SHP77 treated with DMSO at 0.1 percent for 48 hours (cell line): ENCODE data around the gene SLC44A5.
"Not testable (repeated sequence)": the region's sequence is repeated elsewhere in the genome, so short reads cannot be mapped to it uniquely, and the experiment has no call there.

ENCODE experiments used
- DNase-seq: peaks from one replicate; lab custom pipeline; 2025; lab: John Stamatoyannopoulos, UW

SLC44A5 gene

DNA sequence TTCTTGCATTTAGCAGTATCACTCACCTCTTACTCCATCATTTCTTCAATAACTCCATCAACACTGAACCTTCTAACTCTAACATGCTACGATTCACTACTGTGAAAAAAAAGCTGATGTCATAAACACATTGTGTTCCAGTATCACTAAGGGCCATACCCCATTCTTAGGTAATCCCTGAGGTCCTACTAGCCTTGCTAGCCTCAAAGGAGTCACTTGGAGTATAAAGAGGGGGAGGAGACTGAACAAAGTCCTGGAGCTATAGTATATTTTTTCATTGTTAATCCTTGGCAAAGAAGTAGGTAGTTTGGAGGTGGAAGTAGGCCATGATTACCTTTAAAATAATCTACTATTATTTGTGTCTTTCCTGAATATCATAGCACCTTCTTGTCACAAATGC is at the start of gene SLC44A5:
SLC44A5 (minus strand) TSS at position 101 of the 400 bp plus-strand sequence. CDS start 69,667 bp downstream, outside the sequence.
- DNase-seq, result no peak

DNA sequence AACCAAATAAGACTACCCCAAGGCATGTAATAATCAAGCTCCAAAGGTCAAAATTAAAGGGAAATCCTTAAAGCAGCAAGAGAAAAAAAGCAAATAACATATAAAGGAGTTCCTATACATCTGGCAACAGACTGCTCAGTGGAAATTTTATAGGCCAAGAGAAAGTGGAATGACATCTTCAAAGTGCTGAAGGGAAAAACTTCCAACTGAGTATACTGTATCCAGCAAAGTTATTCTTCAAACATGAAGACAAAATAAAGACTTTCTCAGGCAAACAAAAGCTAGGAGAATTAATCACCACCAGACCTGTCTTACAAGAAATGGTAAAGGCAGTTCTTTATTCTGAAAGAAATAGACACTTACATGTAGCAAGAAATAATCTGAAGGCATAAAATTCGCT is 45.0 kb upstream of the SLC44A5 start:
- DNase-seq, result no peak

DNA sequence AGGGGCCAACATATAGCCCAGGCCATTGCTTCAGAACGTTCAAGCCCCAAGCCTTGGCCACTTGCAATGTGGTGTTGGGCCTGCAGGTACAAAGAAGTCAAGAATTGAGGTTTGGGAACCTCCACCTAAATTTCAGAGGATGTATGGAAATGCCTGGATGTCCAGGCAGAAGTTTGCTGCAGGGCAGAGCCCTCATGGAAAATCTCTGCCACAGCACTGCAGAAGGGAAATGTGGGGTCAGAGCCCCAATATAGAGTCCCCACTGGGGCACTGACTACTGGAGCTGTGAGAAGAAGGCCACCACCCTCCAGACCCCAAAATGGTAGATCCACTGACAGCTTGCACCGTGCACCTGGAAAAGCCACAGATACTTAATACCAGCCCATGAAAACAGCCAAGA is 36.3 kb upstream of the SLC44A5 start:
- not testable (repeated sequence) for DNase-seq

DNA sequence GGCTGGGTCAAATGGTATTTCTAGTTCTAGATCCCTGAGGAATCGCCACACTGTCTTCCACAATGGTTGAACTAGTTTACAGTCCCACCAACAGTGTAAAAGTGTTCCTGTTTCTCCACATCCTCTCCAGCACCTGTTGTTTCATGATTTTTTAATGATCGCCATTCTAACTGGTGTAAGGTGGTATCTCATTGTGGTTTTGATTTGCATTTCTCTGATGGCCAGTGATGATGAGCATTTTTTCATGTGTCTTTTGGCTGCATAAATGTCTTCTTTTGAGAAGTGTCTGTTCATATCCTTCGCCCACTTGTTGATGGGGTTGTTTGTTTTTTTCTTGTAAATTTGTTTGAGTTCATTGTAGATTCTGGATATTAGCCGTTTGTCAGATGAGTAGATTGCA is 34.2 kb upstream of the SLC44A5 start:
- not testable (repeated sequence) for DNase-seq

DNA sequence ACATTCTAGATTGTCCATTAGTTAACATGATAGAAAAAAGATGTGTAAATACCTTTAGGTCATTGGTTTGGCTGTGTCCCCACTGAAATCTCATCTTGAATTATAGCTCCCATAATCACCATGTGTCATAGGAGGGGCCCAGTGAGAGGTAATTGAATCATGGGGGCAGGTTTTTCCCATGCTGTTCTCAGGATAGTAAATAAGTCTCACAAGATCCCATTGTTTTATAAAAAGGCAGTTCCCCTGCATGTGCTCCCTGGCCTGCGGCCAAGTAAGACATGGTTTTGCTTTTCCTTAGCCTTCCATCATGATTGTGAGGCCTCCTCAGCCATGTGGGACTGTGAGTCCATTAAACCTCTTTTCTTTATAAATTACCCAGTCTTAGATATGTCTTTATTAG is 32.5 kb upstream of the SLC44A5 start:
- DNase-seq, result no peak

DNA sequence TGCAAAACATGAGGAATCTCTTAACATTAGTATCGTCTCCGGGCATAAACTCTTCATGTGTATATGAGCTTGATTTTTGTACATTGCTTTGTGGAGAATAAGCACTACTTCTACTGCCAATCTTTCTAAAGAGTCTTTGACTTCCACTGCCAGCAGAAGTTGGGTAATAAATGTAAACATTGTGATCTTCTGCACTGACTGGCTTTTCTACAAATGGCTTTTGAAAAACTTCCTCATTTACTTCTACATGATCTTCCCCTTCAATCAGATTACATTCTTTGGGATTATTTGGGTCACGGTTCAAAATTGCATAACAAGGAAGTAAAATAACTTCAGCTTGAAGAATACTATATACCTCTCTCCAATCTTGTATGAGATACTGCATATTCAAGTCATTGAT is 30.4 kb upstream of the SLC44A5 start:
- DNase-seq, result no peak

DNA sequence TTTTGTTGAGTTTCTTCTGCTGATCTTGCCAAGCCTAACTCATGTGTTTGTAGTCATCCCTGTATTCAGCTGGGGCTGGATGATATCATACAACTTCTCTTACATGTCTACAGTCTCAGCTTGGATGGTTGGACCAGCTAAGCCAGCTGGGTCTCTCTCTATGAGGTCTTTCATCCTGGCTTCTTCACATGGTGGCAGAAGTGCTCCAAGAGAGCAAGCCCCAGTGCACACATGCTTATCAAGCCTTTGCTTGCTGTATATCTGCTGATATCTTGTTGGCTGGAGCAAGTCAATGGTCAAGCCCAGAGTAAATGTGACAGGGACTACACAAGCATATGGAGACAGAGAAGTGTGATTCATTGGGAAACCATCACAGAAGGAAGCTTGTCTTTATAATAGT is 29.2 kb upstream of the SLC44A5 start:
- DNase-seq, result no peak

DNA sequence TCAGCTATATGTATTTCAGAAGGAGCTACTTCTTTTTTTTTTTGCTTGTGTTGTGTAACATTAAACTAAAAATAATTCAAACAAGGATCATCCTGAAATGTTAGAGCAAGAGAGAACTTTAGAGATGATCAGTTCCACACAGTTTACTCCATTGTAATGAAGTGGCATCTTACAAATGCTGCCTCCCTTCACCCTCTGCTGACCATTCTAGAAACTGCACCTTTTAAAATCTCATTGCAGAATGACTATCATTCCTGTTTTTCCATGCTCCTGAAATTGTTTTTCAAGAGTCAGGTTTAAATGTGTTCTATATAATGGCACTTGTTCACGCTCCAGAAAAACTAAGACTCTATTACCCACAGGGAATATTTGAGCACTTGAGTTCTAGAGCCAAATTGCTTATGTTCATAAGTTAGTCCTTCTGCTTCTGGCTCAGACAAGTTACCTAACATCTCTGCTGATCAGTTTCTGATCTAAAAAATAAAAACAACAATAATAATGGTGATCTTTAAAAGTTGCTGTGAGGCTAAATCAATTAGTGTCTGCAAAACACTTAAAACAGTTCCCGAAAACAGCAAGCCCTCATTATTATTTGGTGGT is 21.5 kb upstream of the SLC44A5 start:
- peak; percentile 8 for DNase-seq

DNA sequence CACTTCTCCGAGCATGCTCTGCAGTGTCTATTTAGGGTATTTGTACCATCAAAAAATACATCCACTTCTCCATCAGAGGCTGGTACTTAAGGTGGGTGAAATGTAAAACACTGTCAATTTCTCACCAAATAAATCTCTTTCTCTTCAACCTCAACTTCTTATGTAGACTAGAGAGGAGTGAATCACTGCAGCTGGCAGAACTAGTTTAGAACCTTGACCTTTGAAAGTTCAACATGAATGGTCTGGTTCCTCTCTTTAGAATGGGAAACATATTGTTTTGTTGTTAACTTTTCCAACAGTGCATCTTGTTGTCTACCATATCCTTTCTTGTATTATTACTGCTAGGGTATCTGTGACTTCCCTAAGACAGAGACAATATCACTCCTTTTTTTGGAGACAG is 20.1 kb upstream of the SLC44A5 start:
- DNase-seq, result no peak

DNA sequence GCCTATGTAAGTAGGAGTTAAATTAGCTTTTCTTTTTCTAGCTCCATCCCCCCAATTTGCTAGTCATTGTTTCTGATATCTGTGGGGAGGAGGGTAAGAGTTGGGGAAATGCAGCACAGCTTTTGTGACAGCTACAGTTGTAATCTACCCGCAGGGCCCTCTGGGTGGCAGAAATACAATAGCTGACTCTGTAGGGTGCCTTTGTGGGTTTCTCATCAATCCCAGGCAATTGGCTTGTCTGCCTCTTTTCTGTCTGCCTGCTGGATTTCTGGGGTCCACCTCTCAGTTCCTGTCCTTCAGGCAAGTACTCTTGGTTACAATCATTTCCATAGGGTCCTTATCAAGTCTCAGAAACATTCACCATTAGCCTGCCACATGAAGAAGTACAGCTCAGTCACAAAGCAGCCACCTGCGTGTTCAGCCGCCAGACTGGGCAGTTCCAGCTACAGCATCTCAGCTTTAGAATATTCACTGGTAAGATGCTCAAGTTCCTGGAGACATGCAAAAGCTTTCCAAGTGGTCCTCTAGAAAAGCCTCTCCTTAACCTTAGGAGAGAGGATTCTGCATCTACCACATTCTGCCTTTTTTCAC is 19.2 kb upstream of the SLC44A5 start:
- DNase-seq, result no peak

DNA sequence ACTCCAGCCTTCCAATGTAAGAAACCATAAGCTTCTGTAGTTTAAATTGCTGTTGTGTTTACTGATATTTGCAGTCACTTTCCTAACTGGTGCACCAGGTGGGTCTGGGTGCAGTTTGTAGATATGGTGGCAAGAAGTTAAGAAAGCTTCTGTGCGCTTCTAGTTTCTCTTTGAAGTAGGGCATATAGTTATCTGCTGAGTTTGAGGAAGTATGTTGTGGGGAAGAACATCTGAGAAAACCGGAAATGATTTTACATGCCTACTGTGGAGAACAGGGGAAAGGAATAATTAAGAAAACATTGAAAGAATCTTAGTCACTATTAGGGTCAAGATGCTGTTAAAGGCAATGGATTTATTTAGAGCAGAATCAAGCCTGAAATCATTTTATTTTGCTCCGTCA is 14.9 kb upstream of the SLC44A5 start:
- no peak for DNase-seq

DNA sequence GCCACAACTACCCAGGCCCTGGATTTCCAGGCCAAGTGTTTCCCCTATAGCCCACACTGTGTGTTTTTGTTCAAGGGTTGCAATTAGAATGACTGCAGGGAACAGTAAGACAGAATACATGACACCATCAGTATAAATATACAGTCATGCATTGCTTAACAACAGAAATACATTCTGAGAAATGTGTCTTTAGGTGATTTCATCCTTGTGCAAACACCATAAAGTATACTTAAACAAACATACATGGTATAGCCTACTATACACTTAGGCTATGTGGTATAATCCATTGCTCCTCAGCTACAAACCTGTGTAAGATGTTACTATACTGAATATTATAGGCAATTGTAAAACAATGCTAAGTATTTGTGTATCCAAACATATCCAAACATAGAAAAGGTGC is 7.5 kb upstream of the SLC44A5 start:
- no peak for DNase-seq

DNA sequence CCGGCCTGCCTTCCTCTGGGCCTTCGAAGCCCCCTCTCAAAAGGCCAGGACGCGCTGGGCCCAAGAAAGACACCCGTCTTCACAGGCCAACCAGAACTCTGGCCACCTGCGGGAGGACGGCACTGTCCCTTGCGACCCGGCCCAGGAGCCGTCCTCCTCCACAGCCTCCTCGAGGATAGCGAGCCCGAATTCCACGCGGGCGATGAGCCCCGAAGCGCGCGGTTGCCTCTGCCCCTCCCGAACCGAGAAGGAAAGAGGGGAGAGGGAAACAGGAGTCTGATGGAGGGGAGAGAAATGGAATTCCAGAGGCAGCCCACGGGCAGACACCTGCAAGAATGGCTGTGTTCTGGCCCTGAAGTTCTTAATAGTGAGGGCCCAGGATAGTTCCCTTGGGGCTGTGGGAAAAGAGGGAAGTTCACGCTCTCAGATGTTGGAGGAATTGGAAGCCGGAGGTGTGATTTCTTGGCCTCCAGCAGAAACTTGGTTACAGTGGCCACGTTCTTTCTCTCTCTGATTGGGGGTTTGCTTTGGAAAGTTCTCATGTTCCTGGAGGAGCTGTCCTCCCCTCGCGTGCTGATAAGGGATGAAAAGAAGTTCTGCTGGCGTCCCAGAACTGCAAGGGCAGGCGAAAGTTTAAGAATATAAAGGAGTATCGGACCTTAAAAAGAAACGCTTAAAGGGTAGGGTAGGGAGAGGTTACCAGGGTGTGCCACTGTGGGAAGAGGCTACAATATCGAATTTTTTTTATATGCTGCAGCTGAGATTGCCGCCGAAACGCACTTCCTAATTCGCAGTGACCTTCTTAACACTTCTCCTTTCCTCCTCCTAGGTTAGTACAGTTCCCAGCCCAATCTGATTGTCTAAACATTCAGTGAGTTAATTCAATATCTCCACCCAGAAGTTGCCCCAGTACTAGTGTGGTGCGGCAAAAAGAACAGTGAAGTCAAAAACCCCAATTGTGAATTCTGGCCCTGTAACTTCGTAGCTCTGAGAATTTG is 5.8 kb upstream of the SLC44A5 start:
- DNase-seq, result no peak

DNA sequence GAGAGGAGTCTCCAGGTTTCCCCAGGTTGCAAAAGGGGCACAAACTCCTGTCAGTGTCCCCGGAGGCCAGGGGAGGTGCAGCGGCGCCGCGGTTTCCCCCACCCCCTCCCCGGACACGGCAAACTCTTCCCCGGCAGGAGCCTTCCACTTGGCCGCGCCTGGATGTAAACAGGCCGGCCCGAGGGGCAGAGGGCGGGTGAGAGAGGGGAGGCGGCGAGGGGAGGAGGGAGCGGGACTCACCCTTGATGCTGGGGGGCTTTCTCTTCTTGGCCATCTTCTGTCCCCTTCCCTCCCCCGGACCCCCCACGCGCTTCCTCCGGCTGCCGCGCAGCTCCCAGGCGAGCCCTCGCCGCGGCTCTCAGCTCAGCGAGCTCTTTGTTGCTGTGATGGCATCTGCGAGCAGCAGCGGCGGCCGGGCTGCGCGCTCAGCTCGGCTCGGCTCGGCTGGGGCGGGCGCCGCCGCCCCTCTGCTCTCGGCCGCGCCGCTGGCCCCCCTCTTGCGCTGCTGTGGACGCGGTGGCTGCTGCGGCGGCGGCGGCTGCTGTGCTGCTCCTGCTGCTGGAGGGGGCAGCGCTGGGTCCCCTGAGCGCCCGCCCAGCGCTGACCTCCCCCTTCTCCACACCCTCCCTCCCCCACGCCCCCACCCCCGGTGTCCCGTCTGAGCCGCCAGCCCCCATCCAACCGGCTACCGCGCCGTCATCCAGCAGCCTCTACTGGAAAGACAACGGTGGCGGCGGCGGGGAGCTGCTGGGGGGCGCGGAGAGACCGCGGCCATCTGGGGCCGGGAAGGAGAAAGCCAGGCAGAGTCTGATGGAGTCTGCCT is 4.9 kb upstream of the SLC44A5 start:
- no peak for DNase-seq

DNA sequence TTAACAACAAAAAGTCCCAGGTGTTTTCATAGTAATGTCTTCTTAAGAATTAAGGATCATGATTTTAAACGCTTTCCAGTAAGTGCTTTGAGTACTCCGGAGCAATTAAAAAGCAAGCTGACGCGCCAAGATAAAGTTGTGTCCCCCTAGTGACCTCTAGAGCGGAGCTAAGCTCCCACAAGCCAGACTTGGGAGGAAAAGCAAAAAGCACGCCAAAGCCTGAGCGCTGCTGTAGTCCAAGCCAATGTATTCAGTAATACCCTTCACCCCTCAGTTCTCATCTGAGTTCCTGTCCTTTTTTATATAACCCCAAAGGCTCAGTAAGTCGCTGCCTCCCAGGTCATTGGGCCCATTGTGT is 3.5 kb upstream of the SLC44A5 start:
- DNase-seq, result no peak

DNA sequence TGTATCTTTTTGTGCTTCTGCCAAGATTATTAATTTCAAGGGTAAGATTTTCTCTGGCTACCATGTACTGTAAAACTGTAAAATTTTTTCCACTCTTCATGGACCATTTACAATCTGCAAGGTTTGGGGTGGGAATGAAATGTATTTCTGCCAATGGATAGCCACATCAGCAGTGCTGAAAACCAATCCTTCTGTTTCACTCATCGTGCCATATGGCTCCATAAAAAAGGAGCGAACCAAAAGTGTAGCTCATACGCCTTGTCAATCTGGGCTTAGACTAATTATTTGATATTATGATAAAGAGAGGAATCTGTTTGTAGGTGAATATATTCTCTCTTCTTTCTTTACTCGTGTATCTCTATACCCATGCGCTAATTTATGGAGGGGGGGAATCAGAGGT is 3.0 kb upstream of the SLC44A5 start:
- no peak for DNase-seq

DNA sequence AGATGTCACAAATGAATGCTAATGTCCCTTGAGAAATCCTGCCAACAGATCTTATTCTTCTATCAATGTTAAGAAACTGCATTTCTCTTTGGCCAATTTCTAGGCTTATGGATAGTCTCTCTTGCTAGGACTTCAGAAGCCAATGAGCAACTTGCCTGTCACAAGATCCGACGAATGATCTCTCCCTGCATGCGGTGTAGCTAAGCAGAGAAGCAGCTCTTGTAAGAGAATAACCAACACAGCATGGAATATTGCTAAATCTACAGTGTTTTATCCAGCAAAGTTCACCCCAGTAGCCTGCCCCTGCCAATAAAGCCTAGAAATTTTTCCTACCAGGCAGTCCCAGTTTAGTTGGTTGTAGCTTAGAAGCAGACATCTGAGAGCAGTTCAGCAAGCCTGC is 2.1 kb upstream of the SLC44A5 start:
- no peak for DNase-seq

DNA sequence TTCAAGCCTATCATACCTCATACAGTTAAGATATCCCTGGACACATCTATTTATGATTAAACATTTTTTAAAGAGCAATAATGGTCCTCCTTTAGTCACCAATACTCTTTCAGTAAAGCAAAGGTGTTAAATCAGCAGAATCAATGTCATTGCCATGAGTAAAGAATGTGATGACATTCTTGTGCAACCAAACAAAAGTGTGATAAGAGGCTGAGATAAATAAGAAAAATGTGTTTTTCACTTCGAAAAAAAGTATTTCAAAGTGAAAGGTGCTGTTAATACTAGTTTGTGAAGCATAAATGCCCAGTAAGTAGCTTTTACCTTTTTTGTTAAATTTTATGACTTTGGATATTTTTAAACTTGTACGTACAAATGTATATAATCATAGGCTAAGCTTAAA is 8.4 kb downstream of the SLC44A5 start:
- no peak for DNase-seq

DNA sequence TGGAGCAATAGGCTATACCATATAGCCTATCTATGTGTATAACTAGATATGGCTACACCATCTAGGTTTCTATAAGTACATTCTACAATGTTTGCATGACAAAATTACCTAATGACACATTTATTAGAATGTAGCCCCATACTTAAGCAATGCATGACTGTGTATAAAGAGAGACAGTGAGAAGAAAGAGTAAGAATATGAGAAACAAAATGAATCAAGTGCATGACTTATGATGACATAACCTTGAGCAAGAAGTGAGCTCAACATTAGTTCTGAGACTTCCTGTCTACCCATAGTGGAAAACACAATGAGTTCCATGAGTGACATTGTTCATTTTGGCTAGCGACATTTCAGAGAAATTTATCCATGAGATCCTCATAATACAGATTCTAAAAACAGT is 10.1 kb downstream of the SLC44A5 start:
- DNase-seq, result no peak

DNA sequence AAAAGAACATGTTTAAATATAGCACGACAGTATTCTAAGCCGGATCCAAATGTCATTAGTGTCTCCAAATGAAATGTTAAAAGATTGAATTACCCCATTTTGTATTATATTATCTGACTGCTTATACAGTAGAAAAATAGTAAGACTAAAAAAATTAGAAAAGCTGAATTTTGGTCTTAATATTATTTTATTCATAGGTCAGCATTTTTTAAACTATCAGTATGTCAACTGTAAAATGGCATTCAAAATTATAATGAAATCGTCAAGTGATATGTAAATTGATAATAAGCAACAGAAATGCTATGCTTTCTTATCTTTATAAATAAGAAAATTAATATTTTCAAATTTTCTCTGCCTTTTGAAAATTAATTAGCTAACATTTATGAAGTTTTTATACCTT is 16.6 kb downstream of the SLC44A5 start:
- DNase-seq, result no peak

DNA sequence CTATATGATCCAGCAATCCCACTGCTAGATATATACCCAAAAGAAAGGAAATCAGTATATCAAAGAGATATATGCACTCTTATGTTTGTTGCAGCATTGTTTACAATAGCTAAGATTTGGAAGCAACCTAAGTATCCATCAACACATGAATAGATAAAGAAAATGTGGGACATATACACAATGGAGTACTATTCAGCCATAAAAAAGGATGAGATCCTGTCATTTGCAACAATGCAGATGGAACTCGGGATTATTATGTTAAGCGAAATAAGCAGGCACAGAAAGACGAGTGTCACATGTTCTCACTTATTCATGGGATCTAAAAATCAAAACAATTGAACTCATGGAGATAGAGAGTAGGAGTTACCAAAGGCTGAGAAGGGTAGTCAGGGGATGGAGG is 17.5 kb downstream of the SLC44A5 start:
- DNase-seq, result not testable (repeated sequence)

DNA sequence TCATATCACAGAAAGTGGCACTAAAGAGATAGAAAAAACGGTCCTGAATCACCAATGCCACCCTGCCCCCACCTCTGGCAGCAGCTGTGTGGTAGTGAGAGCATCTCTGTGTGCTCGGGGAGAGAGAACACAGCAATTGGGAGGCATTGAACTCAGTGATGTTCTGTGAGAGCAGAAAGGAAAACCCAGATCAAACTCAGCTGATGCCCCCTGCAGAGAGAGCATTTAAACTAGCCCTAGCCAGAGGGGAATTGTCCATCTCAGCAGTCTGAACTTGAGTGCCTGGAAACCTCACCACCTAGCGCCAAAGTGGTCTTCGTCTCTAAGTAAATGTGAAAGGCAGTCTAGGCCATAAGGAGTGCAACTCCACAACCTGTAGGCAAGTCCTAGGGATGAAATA is 21.3 kb downstream of the SLC44A5 start:
- DNase-seq, result no peak
